22Rv1 (cell line): ENCODE measurements around the gene TTC28.

Experiments used
- ZFX ChIP-seq: fragments of 450-650 bp; IDR thresholded peaks from 2 replicates; pipeline ENCODE4 v1.6.1; 2017; ENCODE audit warnings: antibody characterized with exemption, borderline replicate concordance
- TF ChIP-seq, protein P1 (sequence below): fragments of 450-650 bp; IDR thresholded peaks from 2 replicates; pipeline ENCODE4 v1.5.1; 2017; ENCODE audit warnings: mild to moderate bottlenecking

DNA sequence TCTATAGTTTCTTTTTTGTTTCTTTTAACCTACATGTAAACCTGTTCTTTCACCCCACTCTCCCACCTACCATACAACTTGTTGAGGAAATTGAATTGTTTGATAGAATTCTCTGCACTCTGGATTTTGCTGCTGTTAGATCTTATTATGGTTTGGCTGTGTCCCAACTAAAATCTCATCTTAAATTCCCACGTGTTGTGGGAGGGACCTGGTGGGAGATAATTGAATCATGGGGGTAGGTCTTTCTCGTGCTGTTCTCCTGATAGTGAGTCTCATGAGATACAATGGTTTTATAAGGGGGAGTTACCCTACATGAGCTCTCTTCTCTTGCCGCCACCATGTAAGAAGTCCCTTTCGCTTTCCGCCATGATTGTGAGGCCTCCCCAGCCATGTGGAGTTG is 745.6 kb downstream of the TTC28 start:
- TF ChIP-seq, protein P1, sequence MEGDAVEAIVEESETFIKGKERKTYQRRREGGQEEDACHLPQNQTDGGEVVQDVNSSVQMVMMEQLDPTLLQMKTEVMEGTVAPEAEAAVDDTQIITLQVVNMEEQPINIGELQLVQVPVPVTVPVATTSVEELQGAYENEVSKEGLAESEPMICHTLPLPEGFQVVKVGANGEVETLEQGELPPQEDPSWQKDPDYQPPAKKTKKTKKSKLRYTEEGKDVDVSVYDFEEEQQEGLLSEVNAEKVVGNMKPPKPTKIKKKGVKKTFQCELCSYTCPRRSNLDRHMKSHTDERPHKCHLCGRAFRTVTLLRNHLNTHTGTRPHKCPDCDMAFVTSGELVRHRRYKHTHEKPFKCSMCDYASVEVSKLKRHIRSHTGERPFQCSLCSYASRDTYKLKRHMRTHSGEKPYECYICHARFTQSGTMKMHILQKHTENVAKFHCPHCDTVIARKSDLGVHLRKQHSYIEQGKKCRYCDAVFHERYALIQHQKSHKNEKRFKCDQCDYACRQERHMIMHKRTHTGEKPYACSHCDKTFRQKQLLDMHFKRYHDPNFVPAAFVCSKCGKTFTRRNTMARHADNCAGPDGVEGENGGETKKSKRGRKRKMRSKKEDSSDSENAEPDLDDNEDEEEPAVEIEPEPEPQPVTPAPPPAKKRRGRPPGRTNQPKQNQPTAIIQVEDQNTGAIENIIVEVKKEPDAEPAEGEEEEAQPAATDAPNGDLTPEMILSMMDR = no peak
- TF ChIP-seq ZFX = no peak
